Measurements from ENCODE around the gene TNK1.

- TF ChIP-seq FOSL1 (IDR thresholded peaks at IDR 0.05; ENCODE audit: insufficient read depth, low read depth, low read length) (no peak), TAF1 (IDR thresholded peaks at IDR 0.05; ENCODE audit: low read depth, low read length) (no peak), CTCF (IDR thresholded peaks at IDR 0.05; ENCODE audit: control extremely low read depth in 1 of 3, insufficient read depth in 1 of 3, low read depth in 1 of 3, low read length in 3 of 3) (no peak), POU5F1 (IDR thresholded peaks at IDR 0.05; ENCODE audit: low read depth, low read length) (no peak)
Measured at GRCh38 chr17:7406235-7406825, 25.4 kb downstream of the TNK1 start.
